Activated CD8-positive, alpha-beta memory T cell treated with anti-CD3 and anti-CD28 coated beads, Interleukin-2, amount 50 U/mL, for 4 hours (primary cell): ENCODE results near the gene MAP3K4.

Experiments used
- DNase-seq: peaks from one replicate; pipeline ENCODE4 v3.0.0-alpha.2; 2020

Gene MAP3K4

DNA sequence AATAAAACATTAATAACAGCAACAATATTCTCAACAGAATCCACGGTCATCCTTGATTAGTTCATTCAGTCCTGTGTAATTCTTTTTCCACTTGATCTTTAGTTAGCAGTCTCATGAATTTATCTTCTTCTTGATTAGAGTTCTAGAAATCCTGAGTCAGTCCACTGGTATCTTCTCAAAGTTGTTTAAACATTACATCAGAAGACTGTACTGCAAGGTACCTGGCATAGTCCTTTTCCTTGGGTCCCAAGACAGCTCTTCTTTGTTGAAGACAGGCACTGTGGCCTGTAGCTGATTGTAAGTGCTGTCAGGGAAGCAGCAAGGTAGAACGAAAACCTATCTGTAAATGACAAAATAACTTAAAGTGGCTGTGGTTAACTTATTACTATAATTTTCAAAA, 11.8 kb downstream of the MAP3K4 start:
- no peak for DNase-seq

DNA sequence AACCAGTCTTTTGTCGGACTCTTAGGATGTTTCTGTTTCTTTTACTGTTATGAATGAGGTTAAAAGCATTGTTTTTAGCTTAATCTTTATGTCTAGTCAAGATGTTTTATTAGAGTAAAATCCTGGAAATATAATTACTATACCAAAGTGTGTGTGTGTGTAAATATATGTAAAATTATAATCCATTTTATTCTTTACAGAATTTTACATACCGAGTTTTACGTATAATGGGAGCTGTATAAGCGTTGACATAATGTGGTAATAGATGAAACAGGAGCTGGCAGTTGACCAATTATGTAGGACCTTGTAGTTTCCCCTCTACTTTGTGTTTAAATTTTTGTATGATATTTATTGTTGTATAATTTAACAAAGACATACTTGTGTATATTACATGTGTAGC, 16.7 kb downstream of the MAP3K4 start:
- no peak for DNase-seq

DNA sequence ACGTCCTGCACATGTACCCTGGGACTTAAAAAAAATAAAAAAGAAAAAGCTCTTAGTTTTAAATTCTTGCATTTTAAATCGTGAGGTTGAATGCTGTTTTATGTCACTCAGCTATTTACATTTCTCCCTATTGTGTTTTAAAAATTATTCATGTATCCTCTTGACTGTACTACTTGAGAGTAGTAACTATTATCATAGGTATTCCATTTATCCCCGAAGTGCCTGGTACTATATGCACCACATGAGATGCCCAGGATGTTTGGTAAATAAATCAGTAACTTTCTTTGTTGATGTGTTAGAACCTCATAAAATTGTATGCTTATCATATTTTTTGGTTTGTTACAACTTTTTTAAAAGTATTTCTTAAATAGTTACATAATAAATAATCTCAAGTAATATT, 18.4 kb downstream of the MAP3K4 start:
- no peak for DNase-seq

DNA sequence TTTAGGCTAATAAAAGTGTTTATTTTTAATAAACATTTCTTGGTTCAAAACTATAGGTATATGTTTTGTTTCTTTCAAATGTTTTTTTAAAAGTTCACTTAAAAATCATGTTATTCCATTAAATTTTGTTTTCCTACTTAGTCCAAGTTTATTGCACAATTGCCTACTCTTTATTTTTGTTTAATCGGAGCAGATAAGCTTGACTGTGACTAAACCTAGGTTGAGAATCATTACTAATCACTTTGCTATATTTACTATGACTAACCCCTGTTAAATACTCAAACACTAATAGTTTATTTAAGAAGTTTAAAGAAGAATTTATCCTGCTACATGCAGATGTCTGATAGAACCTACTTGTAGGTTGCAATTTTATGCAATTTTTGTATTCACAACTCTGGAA, 18.8 kb downstream of the MAP3K4 start:
- no peak for DNase-seq

DNA sequence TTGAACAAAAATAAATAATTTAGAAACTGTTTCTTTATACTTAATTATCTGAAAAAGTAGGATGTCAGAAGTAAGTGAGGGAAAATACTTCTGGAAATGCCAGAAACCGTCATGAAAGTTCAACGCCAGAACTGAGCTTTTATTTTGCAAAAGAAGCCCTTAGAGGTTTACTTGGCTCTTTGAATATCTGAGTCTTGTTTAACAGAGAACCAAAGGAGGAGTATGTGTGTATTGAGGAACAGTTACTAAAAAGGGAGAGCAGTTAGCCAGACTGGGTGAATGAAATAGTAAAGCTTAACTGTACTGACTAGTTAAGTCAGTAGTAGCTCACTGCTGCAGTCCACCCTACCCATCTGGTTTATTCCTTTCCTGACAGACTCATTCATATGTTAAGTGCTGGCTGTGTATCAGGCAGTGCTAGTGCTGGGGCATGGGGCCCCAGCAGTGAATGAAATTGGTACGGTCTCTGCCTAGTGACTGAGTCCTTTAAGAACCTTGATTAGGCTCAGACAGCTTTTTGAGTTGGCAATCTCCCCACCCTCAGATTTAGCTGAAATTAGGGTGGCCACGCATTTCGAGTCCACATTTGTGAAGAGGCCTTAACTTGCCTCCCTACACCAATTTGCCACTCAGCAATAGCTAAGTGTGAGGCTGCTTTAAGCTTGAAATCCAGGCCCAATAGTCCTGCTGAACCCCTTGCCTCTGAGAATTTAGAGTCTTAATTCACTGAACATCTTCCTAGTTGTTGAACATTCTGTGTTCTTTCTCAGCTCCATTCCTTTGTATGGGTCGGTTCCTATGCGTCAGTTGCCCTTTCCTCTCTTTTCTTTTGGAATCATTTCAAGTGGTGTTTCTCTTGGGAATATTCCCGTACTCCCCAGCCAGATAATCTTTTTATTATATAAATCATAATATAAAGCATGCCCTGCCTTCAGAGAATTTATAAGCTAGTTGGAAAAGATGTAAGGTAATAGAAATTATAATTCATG, 20.2 kb downstream of the MAP3K4 start:
- no peak for DNase-seq

DNA sequence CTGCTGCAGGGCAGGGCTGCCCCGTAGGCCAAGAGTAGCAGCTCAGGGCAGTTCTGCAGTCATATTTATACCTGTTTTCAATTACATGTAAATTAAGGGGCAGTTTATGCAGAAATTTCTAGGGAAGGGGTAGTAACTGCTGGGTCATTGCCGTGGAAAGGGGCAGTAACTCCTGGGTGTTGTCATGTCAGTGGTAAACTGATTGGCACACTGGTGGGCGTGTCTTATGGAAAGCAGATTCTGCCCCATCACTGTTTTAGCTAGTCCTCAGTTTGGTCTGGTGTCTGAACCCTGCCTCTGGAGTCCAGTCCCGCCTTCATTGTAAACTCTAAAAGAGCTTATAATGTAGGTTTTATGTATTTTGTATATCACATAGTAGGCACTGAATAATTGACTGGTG, 22.1 kb downstream of the MAP3K4 start:
- DNase-seq, result no peak

DNA sequence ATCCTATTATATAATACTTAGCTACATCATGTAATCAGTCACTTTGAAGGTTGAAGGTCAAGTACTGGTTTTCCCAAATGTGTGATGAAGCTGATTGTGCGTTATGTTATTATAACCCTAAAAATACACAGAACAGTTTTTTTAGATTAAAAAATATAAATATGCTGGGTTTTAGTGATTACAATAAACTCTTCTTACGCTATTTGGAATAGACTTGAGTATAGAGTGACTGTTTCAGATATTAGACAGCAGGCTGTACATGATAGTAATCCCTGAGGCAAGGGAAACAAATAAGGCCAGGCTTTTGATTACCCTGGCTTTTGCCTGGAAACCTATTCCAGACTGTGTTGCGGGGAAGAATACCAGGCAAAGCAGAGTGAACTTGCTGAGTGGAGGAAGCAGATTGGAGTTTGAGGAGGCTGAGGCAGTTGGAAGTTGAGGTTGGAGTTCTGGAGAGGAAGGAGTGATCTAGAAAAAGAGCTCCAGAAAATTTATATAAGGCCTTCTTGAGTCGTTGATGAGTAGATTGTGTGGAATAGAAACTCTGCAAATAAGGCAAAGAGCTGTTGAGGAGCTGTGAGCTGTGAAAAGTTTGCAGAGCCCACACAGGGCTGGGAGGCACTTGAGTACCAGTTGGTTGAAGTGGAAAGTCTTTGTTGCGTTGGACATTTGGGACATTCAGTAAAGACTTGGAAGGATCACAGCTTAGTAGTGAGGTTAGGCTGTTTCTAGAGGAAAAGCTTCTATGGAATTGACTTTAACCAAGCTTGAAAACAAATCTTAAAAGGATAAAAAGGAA, 26.4 kb downstream of the MAP3K4 start:
- DNase-seq, result no peak

DNA sequence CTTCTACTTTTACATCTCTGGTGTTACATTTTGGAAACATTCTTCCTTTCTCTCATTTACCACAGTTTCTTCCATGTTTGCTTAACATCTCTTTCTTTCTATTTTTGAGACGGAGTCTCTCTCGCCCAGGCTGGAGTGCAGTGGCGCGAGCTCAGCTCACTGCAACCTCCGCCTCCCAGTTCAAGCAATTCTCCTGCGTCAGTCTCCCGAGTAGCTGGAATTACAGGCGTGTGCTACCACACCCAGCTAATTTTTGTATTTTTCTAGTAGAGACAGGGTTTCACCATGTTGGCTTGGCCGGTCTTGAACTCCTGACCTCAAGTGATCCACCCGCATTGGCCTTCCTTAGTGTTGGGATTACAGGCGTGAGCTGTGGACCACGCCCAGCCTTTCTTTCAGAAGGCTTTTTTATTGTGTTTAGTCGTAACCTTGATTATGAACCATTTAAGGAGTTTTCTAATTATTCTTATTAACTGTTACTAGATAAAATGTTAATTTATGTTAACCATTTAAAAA, 27.8 kb downstream of the MAP3K4 start:
- no peak for DNase-seq

DNA sequence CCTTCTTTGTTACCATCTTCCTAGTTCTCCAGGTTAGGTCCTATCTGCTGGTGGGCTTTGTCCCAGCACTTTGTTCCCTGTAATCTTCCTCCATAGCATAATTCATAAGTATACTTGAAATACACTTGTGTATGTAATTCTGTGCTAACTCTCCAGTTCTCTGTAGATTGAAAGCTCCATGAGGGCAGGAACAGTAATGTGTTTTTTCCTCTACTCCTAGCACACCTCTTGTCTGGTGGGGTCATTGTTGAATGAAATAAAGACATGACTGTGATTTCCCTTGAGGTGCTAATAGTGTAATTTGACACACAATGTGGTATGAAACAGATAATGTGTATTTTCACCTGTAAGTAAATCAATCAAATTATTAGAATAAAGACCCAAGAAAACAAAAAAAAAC, 30.0 kb downstream of the MAP3K4 start:
- DNase-seq, result no peak

DNA sequence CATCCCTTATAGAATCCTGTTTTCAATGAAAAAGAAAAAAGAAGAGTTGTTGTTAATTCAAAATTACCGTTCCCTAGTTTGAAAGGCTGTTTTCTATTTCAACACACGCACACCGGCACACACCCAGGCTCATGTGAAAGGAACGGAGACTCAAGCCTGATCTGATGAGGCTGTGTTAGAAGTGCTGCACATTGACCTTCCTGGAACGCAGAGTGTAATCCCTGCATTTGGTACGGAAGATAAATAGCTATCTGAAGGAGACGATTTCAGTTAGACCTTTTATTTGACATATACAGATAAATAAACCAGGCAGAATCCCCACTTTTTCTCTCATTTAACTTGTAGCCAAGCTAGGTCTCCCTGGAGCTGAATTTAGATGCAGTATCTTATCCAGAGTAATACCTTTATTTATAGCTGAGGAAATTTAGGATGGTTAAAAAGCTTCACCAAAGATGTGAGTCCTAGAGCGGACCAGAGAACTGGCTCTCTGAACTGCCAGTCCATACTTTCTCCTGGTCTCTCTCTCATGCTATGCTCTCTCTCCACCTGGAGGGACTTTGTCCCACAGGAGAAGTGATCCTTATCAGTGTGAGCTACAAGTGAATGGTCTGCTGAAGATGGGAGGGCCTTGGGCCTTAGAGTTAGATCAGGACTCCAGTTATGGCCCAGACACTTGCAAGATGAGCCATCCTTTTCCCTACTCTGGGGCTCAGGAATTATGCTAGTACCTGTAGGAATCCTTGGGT, 30.6 kb downstream of the MAP3K4 start:
- no peak for DNase-seq

DNA sequence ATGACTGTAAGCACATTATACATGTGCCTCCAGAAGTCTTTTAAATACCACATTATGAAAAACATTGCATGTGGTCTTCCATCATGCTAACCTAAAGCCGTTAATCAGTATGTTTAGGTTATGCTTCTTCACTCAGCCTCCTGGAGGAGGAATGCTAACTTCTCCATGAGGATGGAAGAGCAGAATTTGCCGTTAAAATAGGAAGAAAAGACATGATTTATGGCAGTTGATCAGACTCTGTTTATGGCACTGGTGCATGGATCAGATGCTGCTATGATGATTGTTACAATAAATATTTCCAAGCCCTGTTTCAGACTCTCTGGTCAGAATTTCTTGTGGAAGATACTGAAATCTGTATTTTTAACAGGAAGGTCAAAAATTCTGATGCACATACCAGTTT, 31.7 kb downstream of the MAP3K4 start:
- DNase-seq, result no peak

DNA sequence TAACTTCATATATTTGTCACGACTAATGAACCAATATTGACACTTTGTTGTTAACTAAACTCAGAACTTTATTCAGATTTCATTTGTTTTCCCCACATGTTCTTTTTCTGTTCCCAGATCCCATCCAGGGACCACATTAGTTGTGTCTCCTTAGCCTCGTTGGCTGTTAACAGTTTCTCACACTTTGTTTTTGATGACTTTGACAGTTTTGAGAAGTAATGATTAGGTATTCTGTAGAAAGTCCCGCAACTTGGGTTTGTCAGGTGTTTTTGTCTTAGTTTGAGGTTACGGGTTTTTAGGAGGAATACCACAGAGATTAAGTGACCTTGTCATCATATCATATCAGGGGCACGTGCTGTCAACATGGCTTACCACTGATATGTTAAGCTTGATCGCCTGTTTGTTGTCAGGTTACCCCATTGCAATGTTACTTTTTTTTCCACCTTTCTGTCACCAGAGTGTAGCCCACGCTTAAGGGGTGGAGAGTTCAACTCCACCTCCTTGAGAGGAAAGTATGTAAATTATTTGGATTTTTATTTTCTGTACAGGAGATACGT, 32.9 kb downstream of the MAP3K4 start:
- no peak for DNase-seq

DNA sequence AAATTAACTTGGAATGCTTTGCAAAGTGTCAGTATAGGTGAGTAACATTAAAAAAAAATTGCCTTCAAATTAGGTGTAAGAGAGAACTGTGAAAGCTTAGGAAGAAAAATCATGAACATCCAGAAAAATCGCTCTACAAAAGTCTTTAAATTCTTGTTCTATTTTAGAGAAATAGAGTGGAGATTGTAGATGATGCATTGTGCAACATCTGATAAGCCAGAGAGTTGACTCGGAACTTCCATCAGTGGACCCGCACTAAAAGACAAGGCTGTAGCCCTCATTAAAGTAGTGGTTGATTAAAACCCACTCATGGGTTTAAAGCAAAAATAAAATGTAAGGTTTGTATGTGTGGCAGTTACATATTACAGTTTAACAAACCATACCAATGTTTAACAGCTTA, 35.8 kb downstream of the MAP3K4 start:
- DNase-seq, result no peak

DNA sequence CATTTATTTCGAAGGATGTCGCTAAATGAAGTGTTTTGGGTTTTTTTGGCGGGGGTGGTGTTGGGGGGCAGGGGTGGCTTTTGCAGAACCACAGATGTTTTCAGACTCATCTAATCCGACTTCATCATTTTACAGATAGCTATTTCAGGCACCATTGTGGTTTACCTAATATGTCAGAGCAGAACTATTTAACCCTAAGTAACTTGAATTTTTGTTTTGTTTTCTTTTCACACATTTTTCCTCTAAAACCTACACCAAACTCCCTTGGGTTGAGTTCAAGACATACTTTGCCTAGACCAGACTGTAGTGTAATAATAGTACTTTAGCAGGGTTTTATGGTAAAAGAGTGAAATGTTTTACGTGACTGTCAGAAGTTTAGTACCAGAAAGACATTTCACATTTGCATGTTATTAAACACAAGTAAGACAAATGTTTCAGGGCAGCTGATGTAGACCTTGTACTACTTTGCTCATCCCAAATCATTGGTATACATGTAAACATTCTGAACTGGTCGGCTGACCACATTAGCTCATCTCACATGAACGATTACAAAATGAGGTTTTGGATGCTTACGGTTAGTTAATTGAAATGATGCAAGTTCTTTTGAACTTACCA, 37.7 kb downstream of the MAP3K4 start:
- DNase-seq, result no peak

DNA sequence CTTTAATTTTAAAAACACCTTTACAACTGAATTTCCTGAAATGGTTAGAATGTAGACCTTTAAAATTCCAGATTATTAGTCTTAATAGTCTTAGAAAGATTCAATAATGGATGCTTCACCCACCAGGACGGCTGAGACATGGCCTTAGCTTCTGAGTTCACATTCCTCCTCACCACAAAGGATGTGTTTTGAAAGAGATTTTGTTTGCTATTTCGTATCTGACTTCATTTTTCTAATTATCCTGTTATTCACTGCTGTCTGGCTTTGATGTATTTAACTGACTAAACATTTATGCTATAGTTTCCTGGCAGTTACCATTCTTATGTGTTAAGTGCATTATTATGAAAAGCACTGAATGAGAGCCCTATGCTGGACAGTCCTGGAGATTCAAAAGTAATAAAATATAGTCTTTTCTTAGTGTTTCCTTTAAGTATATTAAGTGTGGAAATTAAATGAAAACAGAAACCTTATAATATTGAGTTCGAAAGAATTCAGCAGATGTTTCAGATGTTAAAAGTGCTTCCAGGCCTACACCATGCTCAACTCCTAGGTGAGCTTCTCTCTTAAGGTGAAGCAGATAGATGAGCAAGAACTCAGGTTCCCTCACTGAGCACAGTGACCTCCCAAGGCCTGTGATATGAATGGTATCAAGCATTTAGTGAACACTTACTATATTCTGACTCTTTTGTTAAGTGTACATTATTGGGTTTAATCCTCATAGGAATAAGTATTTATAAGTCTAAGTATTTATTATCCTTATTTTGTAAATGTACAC, 40.3 kb downstream of the MAP3K4 start:
- DNase-seq, result no peak

DNA sequence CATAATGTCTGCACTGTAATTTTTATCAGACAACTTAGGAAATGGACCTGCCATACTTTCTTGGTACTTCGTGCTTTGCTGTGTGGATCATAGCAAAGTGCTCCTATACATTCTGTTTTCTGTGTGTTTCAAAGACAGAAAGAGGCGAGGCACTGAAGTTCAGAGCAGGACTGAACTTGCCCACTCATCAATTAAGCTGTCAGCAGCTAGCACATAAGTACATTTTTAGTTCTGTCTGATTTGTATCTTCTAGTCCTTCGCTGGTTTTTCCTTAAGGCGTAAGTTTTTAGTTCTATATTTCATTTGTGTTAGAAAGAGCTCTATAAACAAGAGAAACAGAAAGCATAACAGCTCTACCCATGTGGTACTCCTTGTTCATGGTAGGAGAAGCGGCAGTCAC, 42.1 kb downstream of the MAP3K4 start:
- no peak for DNase-seq

DNA sequence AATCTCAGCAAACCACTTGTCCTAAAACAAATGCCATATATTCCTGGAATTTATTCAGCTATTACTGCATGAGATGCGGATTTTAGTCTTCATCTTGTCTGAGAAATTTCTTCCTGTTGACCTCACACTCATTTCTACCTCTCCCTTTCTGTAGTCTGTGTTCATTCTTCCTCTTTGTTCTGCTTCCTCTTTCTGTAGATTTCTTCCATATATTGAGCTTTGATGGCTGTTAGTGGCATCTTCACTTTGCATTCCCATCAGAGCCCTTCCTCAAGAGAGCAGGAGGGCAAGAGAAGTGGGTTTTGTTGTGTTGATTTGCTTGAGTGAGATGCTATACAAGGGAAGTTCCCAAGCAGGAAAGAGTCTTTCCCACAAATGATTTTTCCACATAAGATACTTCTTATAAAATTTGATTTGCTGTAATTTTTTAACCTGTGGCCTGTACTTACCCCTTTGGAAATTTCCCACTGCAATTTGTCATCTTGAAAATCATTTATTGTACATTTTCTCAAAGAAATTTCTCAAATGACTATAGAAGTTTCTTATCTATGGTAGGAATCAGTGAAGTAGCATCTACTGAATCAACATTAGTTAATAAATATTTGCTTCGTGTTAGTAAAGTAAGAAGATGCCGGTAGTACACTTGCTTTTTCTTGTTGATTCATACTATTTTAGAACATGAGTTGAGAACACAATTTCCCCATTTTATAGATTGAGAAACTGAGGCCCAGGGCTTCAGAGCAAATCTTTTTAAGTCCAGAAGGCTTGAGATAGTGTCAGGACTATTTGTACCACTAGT, 43.8 kb downstream of the MAP3K4 start:
- no peak for DNase-seq

DNA sequence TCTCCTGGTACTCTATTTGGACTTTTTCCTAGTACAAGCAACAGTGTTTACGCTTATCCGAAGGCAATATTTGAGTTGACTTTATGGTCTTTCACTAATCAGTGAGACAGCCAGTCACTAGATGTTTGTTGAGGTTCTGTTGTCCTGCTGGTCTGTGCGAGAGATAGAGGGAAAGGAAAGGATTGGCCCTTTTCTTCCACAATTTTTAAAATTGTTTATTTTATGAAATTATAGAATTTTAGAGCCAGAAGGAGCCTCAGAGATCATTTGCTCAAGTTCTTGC, 44.4 kb downstream of the MAP3K4 start:
- DNase-seq, result no peak

DNA sequence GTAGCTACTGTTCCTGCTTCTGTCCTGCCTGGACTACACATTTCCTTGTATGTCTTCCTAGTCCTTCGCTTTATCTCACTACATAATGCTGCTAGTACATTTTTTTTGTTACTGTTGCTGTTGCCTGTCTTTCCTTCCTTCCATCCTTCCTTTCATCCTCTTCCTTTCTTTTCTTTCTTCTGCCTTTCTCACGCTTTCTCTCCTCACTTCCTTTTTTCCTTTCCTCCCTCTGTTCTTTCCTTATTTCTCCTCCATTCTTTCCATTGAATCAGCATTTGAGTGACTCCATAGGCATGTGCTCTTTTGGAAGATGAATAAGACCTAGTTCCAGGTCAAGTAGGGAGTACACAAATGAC, 46.3 kb downstream of the MAP3K4 start:
- DNase-seq, result no peak

DNA sequence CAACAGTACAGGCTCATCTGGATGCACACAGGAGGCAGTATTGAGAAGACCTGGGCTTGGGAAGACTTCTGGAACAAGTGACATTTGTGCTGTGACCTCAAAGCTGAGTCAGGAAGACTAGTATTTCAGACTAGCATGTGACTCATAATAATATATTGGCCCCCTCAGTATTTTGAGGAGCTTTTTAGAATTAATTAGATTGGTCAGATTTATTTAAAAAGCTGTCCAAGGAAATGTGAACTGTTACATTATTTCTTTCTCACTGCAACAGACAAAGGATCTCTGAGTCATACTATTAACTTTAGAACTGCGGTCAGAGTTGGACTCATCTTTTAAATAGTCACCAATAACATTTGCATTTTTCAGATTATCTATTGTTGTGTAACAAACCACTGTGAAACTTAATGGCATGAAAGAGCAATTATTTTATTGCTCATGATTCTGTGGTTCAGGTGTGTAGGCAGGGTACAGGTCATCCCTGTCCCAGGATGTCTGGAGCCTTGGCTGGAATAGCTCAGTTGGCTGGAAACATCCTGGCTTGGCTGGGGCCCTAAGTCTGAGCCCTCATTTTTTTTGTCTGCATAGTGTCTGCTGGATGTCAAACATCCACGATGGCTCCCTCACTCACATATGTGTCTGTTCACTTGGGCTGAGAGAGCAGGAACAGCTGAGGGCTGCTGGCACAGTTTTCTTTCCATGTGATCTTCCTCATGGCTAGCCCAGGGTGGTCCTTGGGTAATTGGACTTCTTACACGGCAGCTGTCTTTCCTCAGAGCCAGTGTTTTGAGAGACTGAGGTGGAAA, 46.9 kb downstream of the MAP3K4 start:
- no peak for DNase-seq
